Measurements from ENCODE around the gene COL4A1.

GRCh38 chr13:110116072-110116487 lies 190.9 kb downstream of the COL4A1 start:
- TF ChIP-seq EZH2phosphoT487 (IDR thresholded peaks at IDR 0.05; ENCODE audit: insufficient read depth, low read depth) (no peak), EZH2 (IDR thresholded peaks at IDR 0.05; ENCODE audit: insufficient read depth, poor library complexity, severe bottlenecking) (no peak)

Measured in GM23248 (cell line).